ENCODE measurements around the gene CYP4F22.
"Not testable (repeated sequence)": the region's sequence is repeated elsewhere in the genome, so short reads cannot be mapped to it uniquely, and the experiment has no call there.

CYP4F22 gene

DNA sequence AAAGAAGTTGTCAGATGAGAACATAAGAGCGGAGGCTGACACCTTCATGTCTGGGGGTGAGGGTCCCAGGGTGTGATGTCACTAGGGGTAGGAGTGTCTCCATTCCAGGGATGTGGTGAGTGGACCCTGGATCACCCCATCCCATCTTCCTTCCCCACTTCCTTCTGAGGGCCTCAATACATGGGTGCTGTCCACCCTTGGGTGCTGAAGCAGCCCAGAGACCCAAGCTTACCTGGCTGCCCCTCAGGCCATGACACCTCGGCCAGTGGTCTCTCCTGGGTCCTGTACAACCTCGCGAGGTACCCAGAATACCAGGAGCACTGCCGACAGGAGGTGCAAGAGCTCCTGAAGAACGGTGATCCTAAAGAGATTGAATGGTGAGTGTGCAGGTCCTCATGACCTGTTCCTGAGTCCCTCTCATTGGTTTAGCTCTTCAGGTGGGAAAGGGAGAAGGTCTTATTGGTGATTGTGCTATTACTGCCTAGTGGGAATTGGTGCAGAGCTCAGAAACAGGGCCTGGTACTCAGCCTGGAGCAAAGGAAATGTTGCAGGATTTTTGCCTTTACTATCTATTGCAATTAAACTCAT is 69.0 kb downstream of the CYP4F22 start:
- no peak for DNase-seq

DNA sequence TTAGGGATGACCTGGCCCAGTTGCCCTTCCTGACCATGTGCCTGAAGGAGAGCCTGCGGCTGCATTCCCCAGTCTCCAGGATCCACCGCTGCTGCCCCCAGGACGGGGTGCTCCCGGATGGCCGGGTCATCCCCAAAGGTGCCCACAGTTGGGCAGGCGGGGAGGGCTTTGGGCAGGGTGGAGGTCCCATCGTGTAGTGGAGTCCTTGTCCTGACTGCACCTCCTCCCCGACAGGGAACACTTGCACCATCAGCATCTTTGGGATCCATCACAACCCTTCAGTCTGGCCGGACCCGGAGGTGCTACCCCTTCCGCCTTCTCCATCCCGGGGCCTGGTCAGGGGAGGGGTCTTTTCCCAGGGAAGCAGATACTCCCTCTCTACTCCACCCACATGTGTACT is 75.0 kb downstream of the CYP4F22 start:
- DNase-seq: no peak

DNA sequence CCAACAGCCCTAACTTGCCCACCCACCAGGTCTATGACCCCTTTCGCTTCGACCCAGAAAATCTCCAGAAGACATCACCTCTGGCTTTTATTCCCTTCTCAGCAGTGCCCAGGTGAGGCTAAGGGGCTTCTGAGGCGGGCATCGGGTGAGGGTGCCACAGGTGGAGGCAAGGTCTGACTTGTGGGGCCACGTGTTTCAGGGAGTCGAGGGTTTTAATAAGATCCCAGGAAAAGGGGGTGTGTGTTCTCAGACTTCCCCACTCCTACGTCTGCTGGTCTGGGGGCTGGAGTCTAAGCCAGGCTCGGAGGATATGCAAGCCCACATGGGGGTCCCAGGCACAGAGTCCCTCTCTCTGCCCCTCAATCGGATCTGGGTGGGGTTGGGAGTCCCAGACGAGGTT is 75.8 kb downstream of the CYP4F22 start:
- no peak for DNase-seq

DNA sequence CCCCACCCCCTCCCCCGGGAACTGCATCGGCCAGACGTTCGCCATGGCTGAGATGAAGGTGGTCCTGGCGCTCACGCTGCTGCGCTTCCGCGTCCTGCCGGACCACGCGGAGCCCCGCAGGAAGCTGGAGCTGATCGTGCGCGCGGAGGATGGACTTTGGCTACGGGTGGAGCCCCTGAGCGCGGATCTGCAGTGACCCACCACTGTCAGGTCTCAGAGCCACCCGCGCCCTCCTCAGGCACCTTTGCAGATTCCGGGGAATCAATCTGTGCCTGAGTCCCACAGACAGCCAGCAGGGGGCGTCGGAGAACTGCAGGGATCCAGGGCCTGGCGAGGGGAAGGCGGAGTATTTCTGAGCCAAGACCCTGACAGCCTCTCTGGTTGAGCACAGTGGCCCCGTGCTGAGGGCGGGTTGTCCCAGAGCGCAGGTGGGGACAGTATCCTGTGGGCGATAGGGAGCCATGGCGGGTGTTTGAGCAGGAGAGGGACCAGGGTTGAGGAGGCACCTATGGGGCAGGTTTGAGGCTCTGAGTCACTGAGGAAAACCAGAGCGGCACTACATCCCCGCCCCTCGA is 76.3 kb downstream of the CYP4F22 start:
- peak; percentile 87 for DNase-seq

DNA sequence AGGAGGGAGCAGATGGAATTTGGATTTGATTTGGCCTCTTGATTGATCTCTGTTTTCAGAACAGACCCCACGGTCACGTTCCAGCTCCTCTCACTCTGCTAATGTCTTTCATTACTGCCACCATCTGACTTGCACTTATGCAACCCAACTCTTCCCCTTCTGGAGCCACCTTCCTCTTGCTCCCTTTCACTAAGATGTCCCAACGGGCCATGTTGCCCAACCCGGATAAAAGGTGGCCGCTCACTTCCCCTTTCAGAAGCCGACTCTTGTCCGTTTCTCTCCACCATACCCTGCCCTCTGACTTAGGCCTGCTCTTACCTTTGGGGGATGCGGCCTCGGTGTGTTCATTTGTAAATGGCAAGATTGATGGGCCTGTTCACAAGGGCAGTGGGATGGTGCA is 79.3 kb downstream of the CYP4F22 start:
- DNase-seq: no peak

DNA sequence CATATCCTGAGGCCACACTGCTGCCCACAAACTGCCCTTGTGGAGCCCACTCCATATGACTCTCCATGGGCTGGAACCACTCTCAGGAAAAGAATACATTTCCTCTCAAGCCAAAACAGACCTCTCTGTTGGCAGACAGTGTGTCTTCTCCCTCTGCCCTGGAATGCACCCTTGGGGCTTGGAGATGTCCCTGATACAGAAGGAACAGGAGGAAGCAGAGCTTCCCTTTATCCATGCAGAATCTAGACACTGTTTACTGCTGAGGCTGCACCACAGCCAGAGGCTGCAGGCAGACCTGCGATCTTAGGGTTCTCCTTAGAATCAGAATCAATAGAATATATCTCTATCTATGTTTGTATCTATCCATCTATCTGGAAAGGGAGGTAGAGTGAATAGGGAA is 79.9 kb downstream of the CYP4F22 start:
- DNase-seq: no peak

DNA sequence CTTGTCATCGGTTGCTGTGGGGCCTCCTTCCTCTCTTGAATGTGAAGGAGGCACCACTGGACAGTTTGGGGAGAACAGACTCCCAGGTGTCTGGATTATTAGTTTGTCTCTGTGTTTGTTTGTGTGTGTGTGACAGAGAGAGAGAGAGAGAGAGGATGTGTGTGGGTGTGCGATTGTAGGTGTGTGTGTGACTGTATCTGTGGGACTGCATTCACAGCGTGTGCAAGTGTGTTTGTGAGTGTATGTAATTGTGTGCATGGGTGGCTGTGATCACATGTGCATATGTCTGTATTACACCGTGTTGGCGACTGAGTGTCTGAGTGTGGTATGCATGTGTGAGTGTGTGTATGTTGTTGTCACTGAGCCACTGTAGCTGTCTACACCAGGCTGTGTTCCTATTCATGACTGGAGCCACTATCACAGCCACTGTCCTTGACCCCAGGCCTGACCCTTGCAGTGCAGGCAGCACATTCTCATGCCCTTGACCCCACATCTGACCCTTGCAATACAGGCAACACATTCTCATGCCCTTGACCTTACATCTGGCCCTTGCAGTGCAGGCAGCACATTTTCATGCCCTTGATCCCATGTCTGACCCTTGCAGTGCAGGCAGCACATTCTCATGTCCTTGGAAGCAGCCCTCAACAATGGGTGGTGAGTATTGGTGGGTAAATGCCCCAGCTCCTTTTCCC is 81.6 kb downstream of the CYP4F22 start:
- no peak for DNase-seq

DNA sequence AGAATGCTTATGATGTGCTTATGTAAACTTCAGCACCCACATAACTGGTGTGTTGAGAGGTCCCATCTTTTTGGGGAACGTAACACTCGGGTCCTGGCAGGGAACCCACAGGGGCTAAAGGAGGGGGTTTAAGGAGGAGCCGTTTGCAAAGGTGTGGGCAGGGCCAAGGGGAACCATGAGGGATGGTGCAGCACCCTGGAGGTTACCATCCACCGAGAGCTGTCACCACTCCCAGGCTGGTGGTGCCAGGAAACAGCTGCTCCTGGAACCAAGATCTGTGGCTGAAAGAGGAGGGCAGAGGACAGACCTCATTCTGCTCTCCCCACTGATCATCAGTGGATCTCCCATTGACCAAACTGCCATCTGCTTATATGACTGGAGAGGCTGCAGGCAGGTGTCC is 83.5 kb downstream of the CYP4F22 start:
- DNase-seq: no peak

DNA sequence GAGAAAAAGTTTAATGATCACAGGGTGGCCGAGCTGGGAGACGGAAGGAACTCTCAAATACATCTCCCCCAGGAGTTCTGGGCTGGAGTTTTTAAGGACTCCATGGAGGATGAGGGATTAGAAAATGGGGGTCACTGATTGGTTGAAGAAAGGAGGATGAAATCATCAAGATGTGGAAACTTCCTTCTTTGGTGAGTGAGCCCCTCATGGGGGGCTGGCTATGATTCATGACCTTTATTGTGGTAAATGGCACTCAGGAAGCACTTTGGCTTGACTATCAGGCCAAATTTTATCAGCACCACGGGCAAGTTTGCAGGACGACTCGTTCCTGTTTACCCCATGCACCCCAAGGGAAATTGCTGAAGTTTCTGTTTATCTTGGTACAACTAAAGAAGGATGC is 84.2 kb downstream of the CYP4F22 start:
- not testable (repeated sequence) for DNase-seq

DNA sequence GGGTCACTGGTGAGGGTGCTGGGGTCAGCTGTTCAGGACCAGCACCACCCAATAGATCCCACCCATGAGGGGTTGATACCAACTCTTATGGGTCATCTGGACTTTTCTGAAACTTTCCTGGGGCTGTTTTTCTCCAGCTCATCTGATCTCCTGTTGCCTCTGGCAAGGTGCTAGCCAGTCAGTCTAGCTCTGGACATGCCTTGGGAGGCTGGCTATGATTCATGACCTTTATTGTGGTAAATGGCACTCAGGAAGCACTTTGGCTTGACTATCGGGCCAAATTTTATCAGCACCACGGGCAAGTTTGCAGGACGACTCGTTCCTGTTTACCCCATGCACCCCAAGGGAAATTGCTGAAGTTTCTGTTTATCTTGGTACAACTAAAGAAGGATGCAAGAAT is 85.4 kb downstream of the CYP4F22 start:
- DNase-seq: not testable (repeated sequence)

DNA sequence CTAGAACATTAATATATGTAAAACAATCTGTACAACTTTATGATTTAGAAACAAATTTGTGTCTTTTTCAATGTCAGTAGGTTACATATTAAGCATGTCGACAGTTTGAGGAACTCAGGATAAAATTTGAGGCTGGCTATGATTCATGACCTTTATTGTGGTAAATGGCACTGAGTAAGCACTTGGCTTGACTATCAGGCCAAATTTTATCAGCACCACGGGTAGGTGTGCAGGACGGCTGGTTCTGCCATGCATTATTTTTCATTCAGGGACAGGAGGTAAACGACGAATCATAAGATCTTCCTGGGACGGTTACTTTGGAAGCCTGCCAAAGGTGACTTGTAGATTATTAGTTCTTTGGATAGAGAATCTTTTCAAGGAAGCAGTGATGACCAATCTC is 86.7 kb downstream of the CYP4F22 start:
- DNase-seq: no peak

All from stimulated activated CD4-positive, alpha-beta T cell treated with anti-CD3 and anti-CD28 coated beads, Interleukin-4, amount 100 ng/mL, for 24 hours (primary cell).